Gastroesophageal sphincter (tissue), 3 donors: ENCODE results near the gene NFATC2.

Experiments used
- CTCF ChIP-seq, 4 experiments: fragments of 200-600 bp in 2 of 4; fragments of 450-650 bp in 2 of 4; sonication (generic) in 1 of 4; IDR thresholded peaks; one replicate each; pipeline ENCODE4 v1.5.1; 2017 to 2019; ENCODE audit warnings: antibody characterized with exemption in 4 of 4, mild to moderate bottlenecking in 2 of 4, moderate library complexity in 2 of 4
- EP300 ChIP-seq: sonication (generic); formaldehyde crosslinking; IDR thresholded peaks from one replicate; pipeline ENCODE4 v1.6.1; 2017; ENCODE audit warnings: antibody characterized with exemption, mild to moderate bottlenecking
- POLR2AphosphoS5 ChIP-seq: sonication (generic); formaldehyde crosslinking; IDR thresholded peaks from one replicate; pipeline ENCODE4 v1.6.1; 2017; ENCODE audit warnings: antibody characterized with exemption

DNA sequence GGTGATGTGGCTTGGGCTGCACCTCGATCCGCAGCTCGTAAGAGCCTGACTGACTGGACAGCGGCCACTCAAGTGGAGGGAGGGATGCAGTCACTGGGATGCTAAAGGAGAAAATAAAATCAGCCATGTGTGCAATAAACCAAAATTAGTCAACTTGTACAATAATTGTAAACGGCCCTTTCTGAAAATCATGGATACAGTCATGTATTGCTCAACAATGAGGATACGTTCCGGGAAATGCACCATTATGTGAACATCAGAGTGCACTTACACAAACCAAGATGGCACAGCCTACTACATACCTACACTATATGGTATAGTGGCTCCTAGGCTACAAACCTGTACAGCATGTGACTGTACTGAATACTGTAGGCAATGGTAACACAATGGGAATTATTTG is 25.7 kb downstream of the NFATC2 start:
- no peak for TF ChIP-seq POLR2AphosphoS5
- TF ChIP-seq CTCF (IDR thresholded peaks at IDR 0.05), result no peak
- no peak for TF ChIP-seq EP300
